DND-41 (cell line): ENCODE results near the gene FAM20C.

Experiments used
- ATAC-seq: fragments of 200-7000 bp; cut with Tn5 transposase; 3 replicates; pipeline ENCODE4 v1.9.1; 2021; ENCODE audit warnings: low read depth; ENCODE audit not compliant: insufficient read depth
- DNase-seq: peaks from one replicate; pipeline ENCODE4 v3.0.0-alpha.2; 2020
- H2AFZ ChIP-seq: 2 replicates; pipeline ENCODE4 v1.6.0; 2012; ENCODE audit warnings: low read depth, low read length
- H3K27ac ChIP-seq: 2 replicates; pipeline ENCODE4 v1.5.1; 2012; ENCODE audit warnings: low read length, inconsistent platforms
- H3K27me3 ChIP-seq: fragments of 200-600 bp; sonication (generic); 2 replicates; pipeline ENCODE4 v1.6.0; 2012; ENCODE audit warnings: low read length, mild to moderate bottlenecking, inconsistent platforms; ENCODE audit not compliant: insufficient read depth, poor library complexity
- H3K36me3 ChIP-seq: 2 replicates; pipeline ENCODE4 v1.5.1; 2012; ENCODE audit warnings: low read length, inconsistent platforms; ENCODE audit not compliant: insufficient read depth
- H3K4me1 ChIP-seq: 2 replicates; pipeline ENCODE4 v1.5.1; 2012; ENCODE audit warnings: mild to moderate bottlenecking, low read length; ENCODE audit not compliant: insufficient read depth
- H3K4me2 ChIP-seq: 2 replicates; pipeline ENCODE4 v1.6.0; 2012; ENCODE audit warnings: mild to moderate bottlenecking, moderate library complexity, low read length, inconsistent platforms; ENCODE audit not compliant: insufficient read depth
- H3K4me3 ChIP-seq, 2 experiments: fragments of 200-600 bp in 1 of 2; shearing (Covaris generic) in 1 of 2; 2 replicates each; pipeline ENCODE4 v1.5.1; 2012 to 2016; ENCODE audit warnings: inconsistent platforms in 2 of 2, low read length in 2 of 2, mild to moderate bottlenecking in 2 of 2, low read depth in 1 of 2, moderate library complexity in 1 of 2
- H3K79me2 ChIP-seq: 2 replicates; pipeline ENCODE4 v1.6.0; 2012; ENCODE audit warnings: low read length, inconsistent platforms; ENCODE audit not compliant: insufficient read depth
- H3K9ac ChIP-seq: 2 replicates; pipeline ENCODE4 v1.6.0; 2012; ENCODE audit warnings: low read depth, mild to moderate bottlenecking, inconsistent platforms, low read length, moderate library complexity
- H3K9me3 ChIP-seq: 2 replicates; pipeline ENCODE4 v1.5.1; 2012; ENCODE audit warnings: low read length, moderate library complexity, mild to moderate bottlenecking, inconsistent platforms; ENCODE audit not compliant: insufficient read depth, severe bottlenecking
- H4K20me1 ChIP-seq: 2 replicates; pipeline ENCODE4 v1.6.0; 2012; ENCODE audit warnings: low read length; ENCODE audit not compliant: insufficient read depth
- EZH2 ChIP-seq: IDR thresholded peaks from 3 replicates; pipeline ENCODE4 v1.6.1; 2012; ENCODE audit warnings: borderline replicate concordance, low read depth, mild to moderate bottlenecking, moderate library complexity, low read length, inconsistent platforms; ENCODE audit not compliant: severe bottlenecking
- TF ChIP-seq, protein P1 (sequence below): IDR thresholded peaks from 2 replicates; pipeline ENCODE4 v1.5.1; 2012; ENCODE audit warnings: borderline replicate concordance, low read length, moderate library complexity, mild to moderate bottlenecking; ENCODE audit not compliant: poor library complexity, severe bottlenecking; ENCODE audit errors: extremely low read depth

The FAM20C gene

DNA sequence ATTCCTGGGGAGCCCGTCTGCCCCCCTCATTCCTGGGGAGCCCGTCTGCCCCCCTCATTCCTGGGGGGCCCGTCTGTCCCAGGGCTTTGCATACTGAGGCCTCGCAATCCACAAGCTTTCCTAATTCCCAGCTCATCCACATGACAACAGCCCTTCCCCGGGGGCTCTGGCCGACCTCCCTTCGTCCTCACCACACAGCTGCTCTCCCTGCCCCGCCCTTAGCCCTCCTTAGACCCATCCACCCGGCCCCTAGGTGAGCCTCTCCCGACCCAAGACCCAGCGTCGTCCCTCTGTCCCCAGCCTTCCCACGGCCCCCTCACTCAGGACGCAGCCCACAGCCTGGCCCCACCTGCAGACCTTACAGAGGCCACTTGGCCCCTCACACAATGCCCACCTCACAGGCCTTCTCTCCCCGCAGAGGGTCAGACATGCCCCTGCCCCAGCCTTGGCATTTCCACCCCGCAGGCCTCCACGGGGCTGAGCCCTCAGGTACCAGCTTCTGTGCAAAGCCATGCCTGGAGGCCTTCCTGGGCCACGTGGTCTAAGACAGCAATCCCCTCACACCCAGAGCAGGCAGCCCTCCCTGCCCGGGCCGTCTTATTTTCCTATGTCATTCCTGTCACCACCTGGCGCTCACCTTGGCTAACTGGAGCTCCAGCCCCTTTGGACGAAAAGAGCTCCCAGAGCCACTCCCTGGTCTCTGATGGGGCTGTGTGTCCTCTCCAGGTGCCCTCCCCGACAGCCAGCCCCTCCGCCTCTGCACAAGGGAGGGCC lies 3.5 kb upstream of the FAM20C start:
- H3K27me3 ChIP-seq, result peaks cover 4% of the 10 kb centered on the region
- H3K4me2 ChIP-seq, result no peak overlapping the region
- no peaks in the 10 kb centered on the region for H3K4me1 ChIP-seq
- no peak overlapping the region for H3K27ac ChIP-seq
- no peak overlapping the region for H2AFZ ChIP-seq
- TF ChIP-seq, protein P1, sequence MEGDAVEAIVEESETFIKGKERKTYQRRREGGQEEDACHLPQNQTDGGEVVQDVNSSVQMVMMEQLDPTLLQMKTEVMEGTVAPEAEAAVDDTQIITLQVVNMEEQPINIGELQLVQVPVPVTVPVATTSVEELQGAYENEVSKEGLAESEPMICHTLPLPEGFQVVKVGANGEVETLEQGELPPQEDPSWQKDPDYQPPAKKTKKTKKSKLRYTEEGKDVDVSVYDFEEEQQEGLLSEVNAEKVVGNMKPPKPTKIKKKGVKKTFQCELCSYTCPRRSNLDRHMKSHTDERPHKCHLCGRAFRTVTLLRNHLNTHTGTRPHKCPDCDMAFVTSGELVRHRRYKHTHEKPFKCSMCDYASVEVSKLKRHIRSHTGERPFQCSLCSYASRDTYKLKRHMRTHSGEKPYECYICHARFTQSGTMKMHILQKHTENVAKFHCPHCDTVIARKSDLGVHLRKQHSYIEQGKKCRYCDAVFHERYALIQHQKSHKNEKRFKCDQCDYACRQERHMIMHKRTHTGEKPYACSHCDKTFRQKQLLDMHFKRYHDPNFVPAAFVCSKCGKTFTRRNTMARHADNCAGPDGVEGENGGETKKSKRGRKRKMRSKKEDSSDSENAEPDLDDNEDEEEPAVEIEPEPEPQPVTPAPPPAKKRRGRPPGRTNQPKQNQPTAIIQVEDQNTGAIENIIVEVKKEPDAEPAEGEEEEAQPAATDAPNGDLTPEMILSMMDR, result no peak
- TF ChIP-seq EZH2, result no peak
- H3K9ac ChIP-seq, result no peak overlapping the region
- no peaks in the 10 kb centered on the region for H3K36me3 ChIP-seq
- H3K79me2 ChIP-seq, result no peaks in the 10 kb centered on the region
- ATAC-seq (no peak), DNase-seq (no peak)
- no peak overlapping the region for H3K4me3 ChIP-seq
- H4K20me1 ChIP-seq, result no peaks in the 10 kb centered on the region
- H3K9me3 ChIP-seq, result no peaks in the 10 kb centered on the region

DNA sequence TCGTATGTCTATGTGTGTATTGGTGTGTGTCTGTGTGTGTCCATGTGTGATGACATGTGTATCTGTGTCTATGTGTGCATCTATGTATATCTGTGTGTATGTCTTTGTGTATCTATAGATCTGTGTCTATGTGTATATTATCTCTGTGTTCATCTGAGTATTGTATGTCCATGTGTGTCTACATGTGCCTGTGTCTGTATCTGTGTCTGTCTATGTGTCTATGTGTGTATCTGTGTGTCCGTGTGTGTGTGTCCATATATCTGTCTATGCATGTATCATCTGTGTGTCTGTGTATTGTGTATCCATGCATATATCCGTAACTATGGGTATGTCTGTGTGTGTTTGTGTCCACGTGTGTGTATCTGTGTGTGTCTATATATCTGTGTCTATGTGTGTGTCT lies 2.7 kb upstream of the FAM20C start:
- DNase-seq, result no peak
- no peak overlapping the region for H3K9ac ChIP-seq

DNA sequence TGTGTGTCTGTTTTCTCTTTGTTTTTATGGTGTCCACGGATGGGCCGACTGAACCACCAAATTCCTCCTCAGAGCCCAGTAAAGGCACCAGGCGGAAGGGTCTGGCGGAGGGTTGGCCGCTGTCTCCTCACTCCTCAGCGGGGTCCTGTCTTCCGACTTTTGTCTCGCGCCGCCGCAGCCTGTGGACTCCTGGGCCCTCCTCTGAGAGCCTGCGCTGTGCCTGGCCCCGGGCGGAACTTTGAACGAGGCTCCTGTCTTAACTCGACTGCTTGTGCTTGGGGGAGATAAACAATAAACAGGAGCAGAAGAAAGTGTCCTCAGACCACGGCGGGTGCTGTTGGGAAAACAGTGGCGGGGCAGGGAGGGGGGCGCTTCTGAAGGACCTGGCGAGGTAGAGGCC lies 2.2 kb upstream of the FAM20C start:
- no peak overlapping the region for H3K9ac ChIP-seq

More for the DNA sequence above, 2.7 kb upstream of the FAM20C start:
- Histone ChIP-seq H3K36me3 (no peaks in the 10 kb centered on the region), H3K27me3 (peaks cover 4% of the 10 kb centered on the region), H4K20me1 (no peaks in the 10 kb centered on the region), H2AFZ (no peak overlapping the region), H3K27ac (no peak overlapping the region), H3K4me1 (no peaks in the 10 kb centered on the region), H3K4me2 (no peak overlapping the region), H3K4me3 (no peak overlapping the region), H3K9me3 (no peaks in the 10 kb centered on the region), H3K79me2 (no peaks in the 10 kb centered on the region)
- ATAC-seq, result no peak
- TF ChIP-seq, protein P1, result no peak
- TF ChIP-seq EZH2, result no peak

More for the DNA sequence above, 2.2 kb upstream of the FAM20C start:
- Histone ChIP-seq H3K9me3 (no peaks in the 10 kb centered on the region), H3K4me2 (no peak overlapping the region), H3K4me1 (no peaks in the 10 kb centered on the region), H3K79me2 (no peaks in the 10 kb centered on the region), H4K20me1 (no peaks in the 10 kb centered on the region), H3K36me3 (no peaks in the 10 kb centered on the region), H3K4me3 (no peak overlapping the region), H3K27me3 (peaks cover 4% of the 10 kb centered on the region), H2AFZ (no peak overlapping the region), H3K27ac (no peak overlapping the region)
- DNase-seq (no peak), ATAC-seq (no peak)
- TF ChIP-seq EZH2, result no peak
- TF ChIP-seq, protein P1, result no peak
